Neural cell (in vitro differentiated cells): ENCODE results near the gene EFEMP1.

Experiments used
- CTCF ChIP-seq: fragments of 450-650 bp; IDR thresholded peaks from 2 replicates; pipeline ENCODE4 v1.5.1; 2014; ENCODE audit warnings: antibody characterized with exemption, mild to moderate bottlenecking, moderate library complexity; ENCODE audit not compliant: poor library complexity, severe bottlenecking
- EP300 ChIP-seq: fragments of 450-650 bp; conservative IDR thresholded peaks from 2 replicates; pipeline ENCODE4 v1.6.1; 2014; ENCODE audit warnings: antibody characterized with exemption, mild to moderate bottlenecking, moderate library complexity; ENCODE audit not compliant: poor library complexity, severe bottlenecking
- EZH2 ChIP-seq: fragments of 200-600, 300-800 bp; shearing (Covaris generic), sonication (generic); IDR thresholded peaks from 2 replicates; pipeline ENCODE4 v1.6.1; 2014; ENCODE audit warnings: antibody characterized with exemption, low read length, borderline replicate concordance, mild to moderate bottlenecking; ENCODE audit not compliant: insufficient read depth, poor library complexity, severe bottlenecking
- POLR2AphosphoS5 ChIP-seq: IDR thresholded peaks from 2 replicates; pipeline ENCODE4 v1.6.1; 2012
- REST ChIP-seq: IDR thresholded peaks from 2 replicates; pipeline ENCODE4 v1.6.1; 2012; ENCODE audit warnings: borderline replicate concordance

GRCh38 chr2:55931281-55931680, 7.7 kb upstream of the EFEMP1 start:
- TF ChIP-seq EZH2 (no peak), REST (no peak), CTCF (no peak), EP300 (no peak), POLR2AphosphoS5 (no peak)
